Thymus (tissue), 11 donors: ENCODE measurements around the gene LINC00237. TPM values are rescaled to one million over a fixed set of nuclear protein-coding genes. Genes with fewer than 3 reads are reported as not detected.

Source experiments
- DNase-seq, 9 donors: peaks; one replicate each; pipeline ENCODE4 v3.0.0-alpha.2; 2013; ENCODE audit warnings: low spot score in 9 of 9, low read depth in 6 of 9, missing footprints in 1 of 9
- H3K27ac ChIP-seq, 2 donors: one replicate each; pipeline ENCODE4 v1.5.1; 2013; ENCODE audit warnings: control low read depth in 1 of 2, low read depth in 1 of 2, low read length in 1 of 2, mild to moderate bottlenecking in 1 of 2, moderate library complexity in 1 of 2
- H3K27me3 ChIP-seq, 2 donors: one replicate each; pipeline ENCODE4 v1.5.1; 2013; ENCODE audit warnings: low read length in 1 of 2; ENCODE audit not compliant: control insufficient read depth in 2 of 2, insufficient read depth in 1 of 2
- H3K36me3 ChIP-seq, 2 donors: one replicate each; pipeline ENCODE4 v1.5.1; 2013; ENCODE audit warnings: low read length in 1 of 2, mild to moderate bottlenecking in 1 of 2, moderate library complexity in 1 of 2; ENCODE audit not compliant: control insufficient read depth in 2 of 2, insufficient read depth in 2 of 2
- H3K4me1 ChIP-seq, 2 donors: one replicate each; pipeline ENCODE4 v1.5.1; 2013; ENCODE audit warnings: low read length in 2 of 2; ENCODE audit not compliant: control insufficient read depth in 2 of 2, insufficient read depth in 2 of 2
- H3K4me3 ChIP-seq, 2 donors: one replicate each; pipeline ENCODE4 v1.5.1; 2013; ENCODE audit warnings: low read length in 2 of 2, control low read depth in 1 of 2, mild to moderate bottlenecking in 1 of 2
- H3K9me3 ChIP-seq, 2 donors: one replicate each; pipeline ENCODE4 v1.5.1; 2013; ENCODE audit warnings: low read length in 1 of 2, mild to moderate bottlenecking in 1 of 2; ENCODE audit not compliant: control insufficient read depth in 2 of 2, insufficient read depth in 1 of 2
- WGBS: extraction: QIAGEN DNeasy Blood & Tissue Kit; methylation state at CpG from one replicate; pipeline ENCODE4 v1.1.7; 2013; 5-methylcytosine and 5-hydroxymethylcytosine counted together
- polyA plus RNA-seq: library from polyadenylated mRNA; stranded (reverse); fragments of 200-250 nt; gene quantifications from one replicate; pipeline ENCODE4 v1.2.3, GENCODE V29; 2013
- total RNA-seq: library from RNA; stranded (reverse); fragments of 120-200 nt; gene quantifications from one replicate; pipeline ENCODE4 v1.2.4, GENCODE V29; 2013
- donor health status: healthy.

The LINC00237 gene
- total and polyA plus RNA-seq, 2 donors = not detected

GRCh38 chr20:21090111-21090618 lies 16.0 kb downstream of the LINC00237 start:
- Histone ChIP-seq H3K27me3 (peaks cover 17 to 48% of the 10 kb centered on the region in 2 donors), H3K4me3 (no peak overlapping the region)
- 32% methylated on average over 14 of the region's 14 CpGs for WGBS

GRCh38 chr20:21089391-21089790 lies 16.8 kb downstream of the LINC00237 start:
- H3K36me3 ChIP-seq = no peaks in the 10 kb centered on the region
- H3K4me3 ChIP-seq = no peak overlapping the region
- 73% methylated on average over 8 of the region's 8 CpGs for WGBS
- H3K27ac ChIP-seq = no peak overlapping the region
- H3K9me3 ChIP-seq = no peaks in the 10 kb centered on the region
- no peak for DNase-seq
- H3K4me1 ChIP-seq = no peaks in the 10 kb centered on the region
- H3K27me3 ChIP-seq = peaks cover 17 to 42% of the 10 kb centered on the region in 2 donors

More at GRCh38 chr20:21090111-21090618, 16.0 kb downstream of the LINC00237 start:
- Histone ChIP-seq H3K27ac (no peak overlapping the region), H3K9me3 (no peaks in the 10 kb centered on the region), H3K36me3 (no peaks in the 10 kb centered on the region), H3K4me1 (no peaks in the 10 kb centered on the region)
- no peak for DNase-seq

GRCh38 chr20:21087862-21088540 lies 18.2 kb downstream of the LINC00237 start:
- Histone ChIP-seq H3K36me3 (no peaks in the 10 kb centered on the region), H3K27me3 (peaks cover 14 to 32% of the 10 kb centered on the region in 2 donors), H3K9me3 (no peaks in the 10 kb centered on the region), H3K4me3 (no peak overlapping the region), H3K27ac (no peak overlapping the region), H3K4me1 (no peaks in the 10 kb centered on the region)
- DNase-seq = no peak
- 89% methylated on average over 9 of the region's 9 CpGs for WGBS

GRCh38 chr20:21083825-21084325 lies 22.3 kb downstream of the LINC00237 start:
- H3K36me3 ChIP-seq = no peaks in the 10 kb centered on the region
- H3K27ac ChIP-seq = no peak overlapping the region
- 44% methylated on average over 2 of the region's 2 CpGs for WGBS
- DNase-seq = no peak
- H3K27me3 ChIP-seq = peaks cover 2 to 6% of the 10 kb centered on the region in 2 donors
- H3K4me1 ChIP-seq = no peaks in the 10 kb centered on the region
- no peak overlapping the region for H3K4me3 ChIP-seq
- H3K9me3 ChIP-seq = no peaks in the 10 kb centered on the region

GRCh38 chr20:21082584-21082983 lies 23.6 kb downstream of the LINC00237 start:
- no peak overlapping the region for H3K4me3 ChIP-seq
- 83% methylated on average over 2 of the region's 2 CpGs for WGBS
- H3K36me3 ChIP-seq = no peaks in the 10 kb centered on the region
- no peaks in the 10 kb centered on the region for H3K4me1 ChIP-seq
- H3K27ac ChIP-seq = no peak overlapping the region
- peaks cover 0 to 4% of the 10 kb centered on the region in 2 donors for H3K27me3 ChIP-seq
- H3K9me3 ChIP-seq = no peaks in the 10 kb centered on the region
- no peak for DNase-seq

- no peak for DNase-seq
- Histone ChIP-seq H3K9me3 (no peaks in the 10 kb centered on the region), H3K27ac (no peak overlapping the region), H3K4me3 (no peak overlapping the region), H3K27me3 (peaks cover 0 to 4% of the 10 kb centered on the region in 2 donors), H3K36me3 (no peaks in the 10 kb centered on the region), H3K4me1 (no peaks in the 10 kb centered on the region)
- 87% methylated on average over 4 of the region's 4 CpGs for WGBS
These were observed 28.3 kb downstream of the LINC00237 start for GRCh38 chr20:21077809-21078345.

GRCh38 chr20:21076073-21076472 lies 30.1 kb downstream of the LINC00237 start:
- no peaks in the 10 kb centered on the region for H3K4me1 ChIP-seq
- H3K9me3 ChIP-seq = no peaks in the 10 kb centered on the region
- WGBS = 89% methylated on average over 3 of the region's 3 CpGs
- H3K27ac ChIP-seq = no peak overlapping the region
- H3K27me3 ChIP-seq = no peaks in the 10 kb centered on the region
- no peak for DNase-seq
- H3K4me3 ChIP-seq = no peak overlapping the region
- H3K36me3 ChIP-seq = no peaks in the 10 kb centered on the region

GRCh38 chr20:21075471-21075870 lies 30.7 kb downstream of the LINC00237 start:
- Histone ChIP-seq H3K4me1 (no peaks in the 10 kb centered on the region), H3K27ac (no peak overlapping the region), H3K27me3 (no peaks in the 10 kb centered on the region), H3K9me3 (no peaks in the 10 kb centered on the region), H3K36me3 (no peaks in the 10 kb centered on the region), H3K4me3 (no peak overlapping the region)
- DNase-seq = no peak
- WGBS = 96% methylated on average over 6 of the region's 6 CpGs

GRCh38 chr20:21074605-21075336 lies 31.4 kb downstream of the LINC00237 start:
- WGBS = 90% methylated on average over 12 of the region's 12 CpGs
- Histone ChIP-seq H3K4me1 (no peaks in the 10 kb centered on the region), H3K27ac (no peak overlapping the region), H3K36me3 (no peaks in the 10 kb centered on the region), H3K27me3 (no peaks in the 10 kb centered on the region), H3K9me3 (no peaks in the 10 kb centered on the region), H3K4me3 (no peak overlapping the region)
- DNase-seq = no peak
